Measurements from ENCODE around the gene PHF14. TPM values are rescaled to one million over a fixed set of nuclear protein-coding genes. Genes with fewer than 3 reads are reported as not detected.
A peak's percentile ranks its signal among the peaks of the same experiment; 100 is the strongest.
"Not testable (repeated sequence)": the region's sequence is repeated elsewhere in the genome, so short reads cannot be mapped to it uniquely, and the experiment has no call there.

Gene PHF14
- total RNA-seq, 1 donor from 2014 or later: 43.8 TPM

GRCh38 chr7:10953078-10953750 is 20.5 kb upstream of the PHF14 start:
- DNase-seq (ENCODE audit: low spot score); H3K36me3 Mint-ChIP-seq (ENCODE audit: low read depth); H3K27ac Mint-ChIP-seq; H3K9me3 Mint-ChIP-seq; H3K4me1 Mint-ChIP-seq (ENCODE audit: low read depth); H3K27me3 Mint-ChIP-seq (ENCODE audit: insufficient read depth); H3K4me3 Mint-ChIP-seq; intact Hi-C loops (cut with micrococcal nuclease): not testable (repeated sequence)

- H3K4me3 Mint-ChIP-seq: no peak overlapping the region
- no peaks in the 10 kb centered on the region for H3K4me1 Mint-ChIP-seq (ENCODE audit: low read depth)
- DNase-seq (ENCODE audit: low spot score): no peak
- H3K27ac Mint-ChIP-seq: no peak overlapping the region
- peaks cover 3% of the 10 kb centered on the region for H3K9me3 Mint-ChIP-seq
- H3K27me3 Mint-ChIP-seq (ENCODE audit: insufficient read depth): peaks cover 11% of the 10 kb centered on the region
- H3K36me3 Mint-ChIP-seq (ENCODE audit: low read depth): no peaks in the 10 kb centered on the region
- intact Hi-C loops (cut with micrococcal nuclease): no loop called here
Observed at GRCh38 chr7:10956528-10956927, 17.1 kb upstream of the PHF14 start.

- H3K27ac Mint-ChIP-seq; H3K4me3 Mint-ChIP-seq; H3K4me1 Mint-ChIP-seq (ENCODE audit: low read depth); H3K9me3 Mint-ChIP-seq; intact Hi-C loops (cut with micrococcal nuclease); H3K36me3 Mint-ChIP-seq (ENCODE audit: low read depth); DNase-seq (ENCODE audit: low spot score): not testable (repeated sequence)
- H3K27me3 Mint-ChIP-seq (ENCODE audit: insufficient read depth): peaks cover 32% of the 10 kb centered on the region
Observed at GRCh38 chr7:10960242-10960641, 13.4 kb upstream of the PHF14 start.

GRCh38 chr7:10965016-10965415 is 8.7 kb upstream of the PHF14 start:
- intact Hi-C loops (cut with micrococcal nuclease); DNase-seq (ENCODE audit: low spot score); H3K4me1 Mint-ChIP-seq (ENCODE audit: low read depth); H3K9me3 Mint-ChIP-seq; H3K36me3 Mint-ChIP-seq (ENCODE audit: low read depth); H3K27ac Mint-ChIP-seq; H3K4me3 Mint-ChIP-seq: not testable (repeated sequence)
- H3K27me3 Mint-ChIP-seq (ENCODE audit: insufficient read depth): peaks cover 36% of the 10 kb centered on the region

GRCh38 chr7:10972174-10972573 is 1.5 kb upstream of the PHF14 start:
- DNase-seq (ENCODE audit: low spot score): no peak
- H3K27ac Mint-ChIP-seq: peak overlapping the region; percentile 41
- peaks cover 12% of the 10 kb centered on the region for H3K27me3 Mint-ChIP-seq (ENCODE audit: insufficient read depth)
- no peaks in the 10 kb centered on the region for H3K9me3 Mint-ChIP-seq
- intact Hi-C loops (cut with micrococcal nuclease): loop anchor here (2.0 to 5.0 kb wide), 2 partner anchors 149 to 220 kb away; no protein-coding TSS in a partner anchor
- peaks cover 20% of the 10 kb centered on the region for H3K36me3 Mint-ChIP-seq (ENCODE audit: low read depth)
- peaks cover 39% of the 10 kb centered on the region for H3K4me1 Mint-ChIP-seq (ENCODE audit: low read depth)
- peak overlapping the region; percentile 97 for H3K4me3 Mint-ChIP-seq

GRCh38 chr7:10973942-10974911 is 555 bp downstream of the PHF14 start:
- peaks cover 45% of the 10 kb centered on the region for H3K4me1 Mint-ChIP-seq (ENCODE audit: low read depth)
- DNase-seq (ENCODE audit: low spot score): no peak
- H3K27ac Mint-ChIP-seq: peak overlapping the region; percentile 90
- peaks cover 2% of the 10 kb centered on the region for H3K27me3 Mint-ChIP-seq (ENCODE audit: insufficient read depth)
- H3K36me3 Mint-ChIP-seq (ENCODE audit: low read depth): peaks cover 25% of the 10 kb centered on the region
- H3K4me3 Mint-ChIP-seq: peak overlapping the region; percentile 97
- H3K9me3 Mint-ChIP-seq: no peaks in the 10 kb centered on the region
- intact Hi-C loops (cut with micrococcal nuclease): loop anchor here (1.0 to 5.0 kb wide), 4 partner anchors 34 to 238 kb away; a partner anchor contains a TSS

GRCh38 chr7:10977113-10977512 is 3.4 kb downstream of the PHF14 start:
- peaks cover 32% of the 10 kb centered on the region for H3K36me3 Mint-ChIP-seq (ENCODE audit: low read depth)
- H3K4me3 Mint-ChIP-seq: no peak overlapping the region
- no peaks in the 10 kb centered on the region for H3K9me3 Mint-ChIP-seq
- intact Hi-C loops (cut with micrococcal nuclease): no loop called here
- peaks cover 59% of the 10 kb centered on the region for H3K4me1 Mint-ChIP-seq (ENCODE audit: low read depth)
- no peak for DNase-seq (ENCODE audit: low spot score)
- H3K27me3 Mint-ChIP-seq (ENCODE audit: insufficient read depth): no peaks in the 10 kb centered on the region
- no peak overlapping the region for H3K27ac Mint-ChIP-seq

- Mint-ChIP-seq H3K4me1 (ENCODE audit: low read depth) (peaks cover 29% of the 10 kb centered on the region), H3K36me3 (ENCODE audit: low read depth) (peaks cover 33% of the 10 kb centered on the region), H3K27ac (no peak overlapping the region), H3K4me3 (no peak overlapping the region), H3K9me3 (no peaks in the 10 kb centered on the region), H3K27me3 (ENCODE audit: insufficient read depth) (no peaks in the 10 kb centered on the region)
- intact Hi-C loops (cut with micrococcal nuclease): no loop called here
- no peak for DNase-seq (ENCODE audit: low spot score)
Observed at GRCh38 chr7:10981317-10981716, 7.6 kb downstream of the PHF14 start.

- Mint-ChIP-seq H3K9me3 (peaks cover 14% of the 10 kb centered on the region), H3K36me3 (ENCODE audit: low read depth) (peaks cover 26% of the 10 kb centered on the region)
- H3K27ac Mint-ChIP-seq; H3K4me3 Mint-ChIP-seq; DNase-seq (ENCODE audit: low spot score); H3K4me1 Mint-ChIP-seq (ENCODE audit: low read depth); H3K27me3 Mint-ChIP-seq (ENCODE audit: insufficient read depth); intact Hi-C loops (cut with micrococcal nuclease): not testable (repeated sequence)
Observed at GRCh38 chr7:10990748-10991147, 17.1 kb downstream of the PHF14 start.

GRCh38 chr7:10995482-10996166 is 22.0 kb downstream of the PHF14 start:
- H3K4me3 Mint-ChIP-seq; H3K27me3 Mint-ChIP-seq (ENCODE audit: insufficient read depth); intact Hi-C loops (cut with micrococcal nuclease); DNase-seq (ENCODE audit: low spot score); H3K27ac Mint-ChIP-seq: not testable (repeated sequence)
- Mint-ChIP-seq H3K36me3 (ENCODE audit: low read depth) (peaks cover 19% of the 10 kb centered on the region), H3K9me3 (peaks cover 14% of the 10 kb centered on the region), H3K4me1 (ENCODE audit: low read depth) (peaks cover 14% of the 10 kb centered on the region)

- H3K9me3 Mint-ChIP-seq: peaks cover 6% of the 10 kb centered on the region
- peaks cover 14% of the 10 kb centered on the region for H3K36me3 Mint-ChIP-seq (ENCODE audit: low read depth)
Observed at GRCh38 chr7:10998996-10999757, 25.5 kb downstream of the PHF14 start.

GRCh38 chr7:11005202-11005601 is 31.5 kb downstream of the PHF14 start:
- no peaks in the 10 kb centered on the region for H3K9me3 Mint-ChIP-seq
- intact Hi-C loops (cut with micrococcal nuclease): no loop called here
- H3K4me1 Mint-ChIP-seq (ENCODE audit: low read depth): peaks cover 13% of the 10 kb centered on the region
- H3K4me3 Mint-ChIP-seq: no peak overlapping the region
- peaks cover 10% of the 10 kb centered on the region for H3K36me3 Mint-ChIP-seq (ENCODE audit: low read depth)
- no peaks in the 10 kb centered on the region for H3K27me3 Mint-ChIP-seq (ENCODE audit: insufficient read depth)
- no peak for DNase-seq (ENCODE audit: low spot score)
- no peak overlapping the region for H3K27ac Mint-ChIP-seq

More at GRCh38 chr7:10998996-10999757, 25.5 kb downstream of the PHF14 start:
- intact Hi-C loops (cut with micrococcal nuclease): no loop called here
- no peaks in the 10 kb centered on the region for H3K27me3 Mint-ChIP-seq (ENCODE audit: insufficient read depth)
- DNase-seq (ENCODE audit: low spot score): no peak
- H3K27ac Mint-ChIP-seq: no peak overlapping the region
- no peak overlapping the region for H3K4me3 Mint-ChIP-seq
- H3K4me1 Mint-ChIP-seq (ENCODE audit: low read depth): peaks cover 19% of the 10 kb centered on the region
